Adrenal gland (tissue), 12 donors: ENCODE measurements around the gene OR51S1. TPM values are rescaled to one million over a fixed set of nuclear protein-coding genes. Genes with fewer than 3 reads are reported as not detected.

Experiments used
- DNase-seq, 7 donors: peaks; one replicate each; pipeline ENCODE4 v3.0.0-alpha.2; 2019 to 2020
- H3K27ac ChIP-seq, 5 donors: fragments of 200-600 bp; sonication (generic) in 4 of 5; 1 replicate in 3 of 5; 2 replicates in 2 of 5; pipeline versions ENCODE4 v1.5.1 to v1.8.0; 2016 to 2020; ENCODE audit warnings: mild to moderate bottlenecking in 1 of 5
- H3K27me3 ChIP-seq: fragments of 200-600 bp; 2 replicates; pipeline ENCODE4 v1.8.0; 2021
- H3K36me3 ChIP-seq, 2 donors: fragments of 200-600 bp; replicated peaks in 1 of 2; 1 replicate in 1 of 2; 2 replicates in 1 of 2; pipeline versions ENCODE4 v1.5.1 to v1.8.0; 2018 to 2022
- H3K4me1 ChIP-seq, 2 donors: fragments of 200-600 bp; replicated peaks in 1 of 2; 1 replicate in 1 of 2; 2 replicates in 1 of 2; pipeline versions ENCODE4 v1.5.1 to v1.8.0; 2018 to 2021
- H3K4me3 ChIP-seq, 4 donors: fragments of 200-600 bp; sonication (generic) in 3 of 4; one replicate each; pipeline ENCODE4 v1.5.1; 2016 to 2018
- H3K9me3 ChIP-seq, 3 donors: fragments of 200-600 bp; sonication (generic) in 1 of 3; replicated peaks in 1 of 3; 1 replicate in 2 of 3; 2 replicates in 1 of 3; pipeline versions ENCODE4 v1.5.1 to v1.8.0; 2016 to 2021
- POLR2A ChIP-seq, 2 donors: fragments of 450-650 bp; IDR thresholded peaks; one replicate each; pipeline ENCODE4 v1.6.1; 2017; ENCODE audit warnings: antibody characterized with exemption in 2 of 2, mild to moderate bottlenecking in 2 of 2, moderate library complexity in 1 of 2
- WGBS, 4 donors: extraction: QIAGEN DNeasy Blood & Tissue Kit in 2 of 4; methylation state at CpG; one replicate each; pipeline versions ENCODE4 v1.1.5 to v1.1.7; 2013 to 2017; 5-methylcytosine and 5-hydroxymethylcytosine counted together
- intact Hi-C, 2 donors: fragments of 100-400 bp; cut with DNase I; formaldehyde crosslinking; loops; one replicate each; pipeline versions ENCODE4 v1.14.1 to v1.15.0; 2022 to 2023
- polyA plus RNA-seq, 3 donors: library from polyadenylated mRNA; stranded (reverse); fragments of 200-250 nt in 2 of 3; fragments of 350-450 nt in 1 of 3; fragmentation: Illumina TruSeq in 1 of 3; extraction: RNeasy Lipid Tissue Mini Kit (QIAGEN cat#74804) in 1 of 3; gene quantifications; one replicate each; pipeline ENCODE4 v1.2.3, GENCODE V29; 2013 to 2014
- total RNA-seq, 9 donors: library from RNA; depleted of rRNA in 4 of 9; stranded (reverse); fragments of >200 nt in 4 of 9; fragments of 120-200 nt in 1 of 9; fragmentation: NEBNext Ultra II Directional in 1 of 9; extraction: Animal tissue kit (Norgen Biotek cat#: 25700) in 1 of 9; gene quantifications; one replicate each; pipeline versions ENCODE4 v1.1.0 to v1.2.4, GENCODE V29; 2013 to 2023
- TF ChIP-seq, protein P1 (sequence below), 6 experiments: fragments of 450-650 bp in 4 of 6; fragments of 200-600 bp in 2 of 6; sonication (generic) in 1 of 6; IDR thresholded peaks; 1 replicate in 5 of 6; 2 replicates in 1 of 6; pipeline versions ENCODE4 v1.5.1 to v1.8.0; 2016 to 2021; ENCODE audit warnings: antibody characterized with exemption in 6 of 6, mild to moderate bottlenecking in 2 of 6, moderate library complexity in 1 of 6
- donor health status: healthy with polysubstance abuse.
- donor health status: Bipolar disorder and iron deficiency.
- donor health status: DM: yes; HTN: yes; CAD: no.
- donor health status: DM: no; HTN: no; CAD: no.
- donor health status: DM: no; HTN: no; CAD: no.
- donor health status: DM: yes; HTN: yes; CAD: no.

Gene OR51S1
- total and polyA plus RNA-seq, 12 donors = not detected

DNA sequence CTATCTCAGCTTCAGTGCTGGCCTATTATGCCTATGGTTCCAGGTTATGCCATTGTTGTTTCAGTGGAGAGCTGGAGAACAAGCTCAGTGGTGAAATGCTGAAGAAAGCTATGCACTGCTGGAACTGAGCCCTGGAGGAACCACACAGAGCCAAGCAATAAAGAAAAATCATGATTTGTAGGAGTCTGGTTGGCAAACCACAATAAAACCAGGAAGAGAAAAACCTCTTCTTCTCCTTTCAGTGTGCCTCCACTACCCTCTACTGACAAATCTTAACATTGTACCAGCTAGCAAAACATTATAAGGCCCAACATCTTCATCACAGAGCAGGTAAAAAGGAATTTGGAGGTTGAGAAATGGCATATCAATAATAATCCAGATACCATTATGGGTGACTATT, 22.6 kb downstream of the OR51S1 start:
- Histone ChIP-seq H3K27me3 (no peaks in the 10 kb centered on the region), H3K9me3 (no peaks in the 10 kb centered on the region), H3K27ac (no peak overlapping the region), H3K4me1 (no peaks in the 10 kb centered on the region), H3K4me3 (no peak overlapping the region), H3K36me3 (no peaks in the 10 kb centered on the region)
- no peak for TF ChIP-seq POLR2A (IDR thresholded peaks at IDR 0.05)
- TF ChIP-seq, protein P1, sequence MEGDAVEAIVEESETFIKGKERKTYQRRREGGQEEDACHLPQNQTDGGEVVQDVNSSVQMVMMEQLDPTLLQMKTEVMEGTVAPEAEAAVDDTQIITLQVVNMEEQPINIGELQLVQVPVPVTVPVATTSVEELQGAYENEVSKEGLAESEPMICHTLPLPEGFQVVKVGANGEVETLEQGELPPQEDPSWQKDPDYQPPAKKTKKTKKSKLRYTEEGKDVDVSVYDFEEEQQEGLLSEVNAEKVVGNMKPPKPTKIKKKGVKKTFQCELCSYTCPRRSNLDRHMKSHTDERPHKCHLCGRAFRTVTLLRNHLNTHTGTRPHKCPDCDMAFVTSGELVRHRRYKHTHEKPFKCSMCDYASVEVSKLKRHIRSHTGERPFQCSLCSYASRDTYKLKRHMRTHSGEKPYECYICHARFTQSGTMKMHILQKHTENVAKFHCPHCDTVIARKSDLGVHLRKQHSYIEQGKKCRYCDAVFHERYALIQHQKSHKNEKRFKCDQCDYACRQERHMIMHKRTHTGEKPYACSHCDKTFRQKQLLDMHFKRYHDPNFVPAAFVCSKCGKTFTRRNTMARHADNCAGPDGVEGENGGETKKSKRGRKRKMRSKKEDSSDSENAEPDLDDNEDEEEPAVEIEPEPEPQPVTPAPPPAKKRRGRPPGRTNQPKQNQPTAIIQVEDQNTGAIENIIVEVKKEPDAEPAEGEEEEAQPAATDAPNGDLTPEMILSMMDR (IDR thresholded peaks at IDR 0.05) = no peak
- intact Hi-C loops = no loop called here
- DNase-seq = no peak

DNA sequence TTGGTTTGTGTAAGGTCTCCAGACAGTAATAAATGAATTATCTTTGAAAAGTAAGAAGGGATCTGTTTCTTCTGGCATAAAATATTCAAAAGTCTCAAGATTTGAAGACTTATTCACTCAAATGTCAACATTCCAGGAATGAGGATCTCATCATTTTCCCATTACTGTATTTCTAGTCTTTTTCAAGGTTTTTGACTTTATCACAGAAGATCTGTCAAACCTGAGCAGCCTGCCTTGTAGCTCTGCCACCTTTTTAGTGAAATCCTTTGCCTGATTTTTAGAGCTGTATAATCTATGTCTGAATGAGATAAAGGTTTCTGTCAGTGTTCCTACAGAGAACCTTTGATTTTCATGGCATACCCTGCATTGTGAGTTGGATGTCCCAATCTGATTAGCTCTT, 23.9 kb downstream of the OR51S1 start:
- Histone ChIP-seq H3K4me3 (no peak overlapping the region), H3K27ac (no peak overlapping the region), H3K27me3 (no peaks in the 10 kb centered on the region), H3K9me3 (no peaks in the 10 kb centered on the region), H3K4me1 (no peaks in the 10 kb centered on the region), H3K36me3 (no peaks in the 10 kb centered on the region)
- TF ChIP-seq, protein P1 (IDR thresholded peaks at IDR 0.05) = no peak
- TF ChIP-seq POLR2A (IDR thresholded peaks at IDR 0.05) = no peak
- intact Hi-C loops = no loop called here
- DNase-seq = no peak

DNA sequence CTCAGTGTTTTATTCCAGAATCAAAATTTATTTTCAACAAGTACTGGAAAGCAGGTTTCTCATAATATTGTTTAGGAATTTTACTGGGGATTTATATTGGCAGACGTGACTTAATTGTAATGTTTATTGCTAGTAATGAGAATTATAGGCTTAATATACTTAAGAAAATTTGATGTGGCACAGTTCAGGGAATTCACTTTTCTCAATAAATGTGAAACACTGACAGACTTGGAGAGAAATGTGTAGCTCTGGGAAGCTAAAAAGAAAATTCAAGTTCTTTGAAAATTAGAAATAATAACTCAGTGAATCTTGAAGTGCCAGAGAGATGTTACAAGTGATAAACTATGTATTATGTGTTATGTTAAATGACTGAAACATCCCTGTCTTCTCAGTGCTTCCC, 28.0 kb downstream of the OR51S1 start, which contains the start of gene OR51F2:
OR51F2 (plus strand) TSS at position 301 of the 400 bp plus-strand sequence. CDS start 101 bp downstream, outside the sequence.
- no peak for TF ChIP-seq POLR2A (IDR thresholded peaks at IDR 0.05)
- TF ChIP-seq, protein P1 (IDR thresholded peaks at IDR 0.05) = no peak
- WGBS, 4 donors = 61 to 82% (median 75%) methylated on average over 1 of the region's 1 CpG
- intact Hi-C loops = no loop called here
- no peaks in the 10 kb centered on the region for H3K9me3 ChIP-seq
- no peaks in the 10 kb centered on the region for H3K4me1 ChIP-seq
- no peaks in the 10 kb centered on the region for H3K36me3 ChIP-seq
- DNase-seq = no peak
- H3K27ac ChIP-seq = no peak within 1 kb of the TSS
- no peaks in the 10 kb centered on the region for H3K27me3 ChIP-seq
- no peak within 1 kb of the TSS for H3K4me3 ChIP-seq

DNA sequence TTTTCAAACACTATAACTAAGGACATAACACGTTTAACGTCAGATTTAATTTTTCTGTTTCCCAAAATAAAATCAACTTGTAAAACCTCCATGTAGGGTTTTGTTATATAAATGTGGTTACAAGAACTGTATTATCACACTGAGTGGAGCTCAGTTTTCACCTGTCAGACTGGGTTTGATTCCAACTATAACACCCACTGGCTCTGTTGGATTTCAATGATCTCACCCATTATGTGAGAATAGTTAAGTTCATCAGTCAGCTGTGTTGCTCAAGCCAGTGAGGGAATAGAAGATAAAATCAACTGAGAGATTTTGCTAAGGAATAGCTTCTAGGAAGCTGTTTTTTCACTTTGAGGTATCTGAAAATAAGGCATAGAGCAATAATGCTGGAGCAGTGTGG, 39.8 kb downstream of the OR51S1 start:
- intact Hi-C loops = no loop called here
- H3K4me1 ChIP-seq = no peaks in the 10 kb centered on the region
- no peaks in the 10 kb centered on the region for H3K36me3 ChIP-seq
- H3K27ac ChIP-seq = no peak overlapping the region
- no peaks in the 10 kb centered on the region for H3K27me3 ChIP-seq
- no peak for DNase-seq
- TF ChIP-seq, protein P1 (IDR thresholded peaks at IDR 0.05) = no peak
- TF ChIP-seq POLR2A (IDR thresholded peaks at IDR 0.05) = no peak
- H3K9me3 ChIP-seq = no peaks in the 10 kb centered on the region
- WGBS, 4 donors = 75 to 86% (median 83%) methylated on average over 2 of the region's 2 CpGs
- no peak overlapping the region for H3K4me3 ChIP-seq
